Skeletal muscle satellite cell (primary cell): ENCODE measurements around the gene MANEAL.
"Not testable (repeated sequence)": the region's sequence is repeated elsewhere in the genome, so short reads cannot be mapped to it uniquely, and the experiment has no call there.

ENCODE experiments used
- H3K27me3 ChIP-seq: 2 replicates; pipeline ENCODE4 v1.7.0; 2013; ENCODE audit warnings: low read length; ENCODE audit not compliant: control insufficient read depth, insufficient read depth
- H3K36me3 ChIP-seq: 2 replicates; pipeline ENCODE4 v1.7.0; 2013; ENCODE audit warnings: mild to moderate bottlenecking, control low read depth, low read length; ENCODE audit not compliant: insufficient read depth
- H3K4me1 ChIP-seq: 2 replicates; pipeline ENCODE4 v1.7.0; 2013; ENCODE audit warnings: low read length; ENCODE audit not compliant: control insufficient read depth, insufficient read depth
- H3K4me2 ChIP-seq: 2 replicates; pipeline ENCODE4 v1.7.0; 2013; ENCODE audit warnings: mild to moderate bottlenecking, low read length
- H3K4me3 ChIP-seq: 2 replicates; pipeline ENCODE4 v1.7.0; 2013; ENCODE audit warnings: low read length
- H3K9ac ChIP-seq: 2 replicates; pipeline ENCODE4 v1.7.0; 2013; ENCODE audit warnings: mild to moderate bottlenecking, low read depth, low read length, moderate library complexity
- H3K9me3 ChIP-seq: replicated peaks from 2 replicates; pipeline ENCODE4 v1.7.0; 2013; ENCODE audit warnings: mild to moderate bottlenecking, control low read depth, low read length

Gene MANEAL

DNA sequence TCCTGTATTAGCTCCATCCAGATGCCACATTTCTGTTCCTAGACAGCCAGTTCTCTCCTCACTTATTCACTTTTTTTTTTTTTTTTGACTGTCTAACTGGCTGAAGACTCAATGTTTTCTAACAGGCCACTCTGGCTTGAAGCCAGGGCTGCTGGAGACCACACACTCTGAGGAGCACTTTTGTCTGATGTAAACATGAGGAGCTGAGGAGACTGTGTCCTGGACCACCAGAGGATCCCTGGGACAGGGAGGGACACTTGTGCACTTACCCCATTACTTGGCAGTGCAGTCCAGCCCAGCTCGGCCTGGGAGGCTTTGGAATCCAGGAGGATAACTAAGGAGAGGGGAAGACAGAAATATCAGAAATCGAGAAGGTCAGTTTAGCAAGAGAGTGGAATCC lies 31.1 kb upstream of the MANEAL start:
- peaks cover 73% of the 10 kb centered on the region for H3K27me3 ChIP-seq
- no peaks in the 10 kb centered on the region for H3K9me3 ChIP-seq
- H3K4me1 ChIP-seq, result no peaks in the 10 kb centered on the region

DNA sequence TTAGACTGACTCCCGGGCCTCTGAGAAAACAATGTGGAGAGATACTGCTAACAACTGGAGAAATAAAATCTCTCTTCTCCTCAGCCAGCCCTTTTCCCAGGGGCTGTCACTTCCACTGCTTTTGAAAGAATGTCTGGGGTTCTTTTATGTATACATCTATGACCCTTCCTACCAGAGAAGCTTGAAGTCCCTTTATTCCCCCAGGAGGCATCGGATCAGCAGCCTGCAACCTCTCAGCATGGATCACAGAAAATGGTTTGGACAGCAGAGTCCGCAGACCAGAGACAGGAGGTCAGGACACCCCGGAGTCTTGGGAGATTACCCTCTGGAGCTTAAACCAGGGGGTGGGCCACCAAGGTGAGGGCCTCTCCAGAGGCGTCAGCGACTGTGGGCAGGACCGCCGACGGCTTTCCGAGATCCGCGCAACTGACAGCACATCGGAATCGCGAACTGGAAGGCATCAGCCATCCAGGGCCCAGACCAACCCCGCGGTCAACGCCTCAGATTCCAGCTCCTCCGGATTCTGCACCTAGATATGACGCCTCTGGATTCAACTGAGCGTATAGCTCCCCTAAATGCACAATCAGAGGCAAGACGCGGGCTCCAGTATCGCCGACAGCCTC lies 29.7 kb upstream of the MANEAL start:
- Histone ChIP-seq H3K27me3 (peaks cover 70% of the 10 kb centered on the region), H3K36me3 (no peaks in the 10 kb centered on the region), H3K4me3 (no peak overlapping the region), H3K9ac (no peak overlapping the region), H3K4me2 (no peak overlapping the region), H3K9me3 (no peaks in the 10 kb centered on the region), H3K4me1 (no peaks in the 10 kb centered on the region)

More for the DNA sequence above, 31.1 kb upstream of the MANEAL start:
- Histone ChIP-seq H3K4me3 (no peak overlapping the region), H3K4me2 (no peak overlapping the region), H3K36me3 (no peaks in the 10 kb centered on the region), H3K9ac (no peak overlapping the region)

DNA sequence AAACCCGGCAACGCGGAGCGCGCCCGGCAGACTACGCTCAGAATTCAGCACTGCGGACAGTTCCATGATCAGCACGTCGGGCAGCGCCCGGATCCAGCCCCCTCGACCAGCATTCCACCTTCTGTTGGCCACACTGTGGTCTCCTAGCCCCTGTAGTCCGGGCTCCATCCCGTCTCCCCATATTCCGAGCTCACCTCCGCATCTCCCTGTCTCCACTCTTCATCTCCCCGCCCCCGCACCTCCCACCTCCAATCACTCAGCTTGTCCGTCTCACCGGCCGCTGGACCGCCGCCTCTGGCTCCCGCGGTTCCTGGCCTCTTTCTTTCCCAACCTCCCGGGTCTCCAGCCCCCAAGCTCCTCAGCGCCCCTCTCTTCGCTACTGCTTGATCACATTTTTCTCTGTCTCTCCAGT lies 29.2 kb upstream of the MANEAL start:
- H3K27me3 ChIP-seq, result peaks cover 72% of the 10 kb centered on the region

DNA sequence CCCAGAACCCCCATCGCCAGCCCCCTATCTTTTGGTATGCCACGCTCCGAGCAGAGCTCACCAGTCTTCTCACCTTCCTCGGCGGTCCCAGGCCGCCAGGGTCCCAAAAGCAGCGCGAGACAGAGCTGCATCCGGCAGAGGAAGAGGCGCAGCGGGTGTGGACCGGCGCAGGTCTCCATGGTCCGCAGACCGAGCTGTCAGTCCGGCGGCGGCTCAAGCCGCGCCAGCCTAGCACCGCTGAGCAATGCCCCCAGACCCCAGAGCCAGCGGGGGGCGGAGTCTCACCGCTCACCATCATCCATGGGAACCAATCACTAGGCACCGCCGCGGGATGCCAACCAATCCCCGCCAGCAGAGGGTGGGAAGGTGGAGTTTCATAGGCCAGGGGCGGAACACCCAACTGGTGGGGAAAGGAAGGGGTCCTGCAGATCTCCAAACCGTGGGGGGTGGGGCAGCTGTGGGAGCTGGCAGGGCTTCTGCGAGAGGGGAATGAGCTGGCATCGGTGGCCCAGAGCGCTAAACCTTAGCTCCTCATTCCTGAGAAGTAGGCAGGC lies 28.7 kb upstream of the MANEAL start, which contains the start of gene EPHA10:
TSS of gene EPHA10 (minus strand) at position 233 of the 554 bp plus-strand sequence. CDS start at position 179, 54 bp downstream.
- no peak within 1 kb of the TSS for H3K9ac ChIP-seq
- H3K9me3 ChIP-seq, result no peaks in the 10 kb centered on the region
- H3K4me1 ChIP-seq, result no peaks in the 10 kb centered on the region
- peaks cover 73% of the 10 kb centered on the region for H3K27me3 ChIP-seq
- H3K4me3 ChIP-seq, result no peak within 1 kb of the TSS
- H3K4me2 ChIP-seq, result no peak within 1 kb of the TSS
- H3K36me3 ChIP-seq, result no peaks in the 10 kb centered on the region

More for the DNA sequence above, 29.2 kb upstream of the MANEAL start:
- no peak overlapping the region for H3K4me2 ChIP-seq
- H3K9ac ChIP-seq, result no peak overlapping the region
- no peaks in the 10 kb centered on the region for H3K4me1 ChIP-seq
- no peaks in the 10 kb centered on the region for H3K9me3 ChIP-seq
- H3K4me3 ChIP-seq, result no peak overlapping the region
- no peaks in the 10 kb centered on the region for H3K36me3 ChIP-seq

DNA sequence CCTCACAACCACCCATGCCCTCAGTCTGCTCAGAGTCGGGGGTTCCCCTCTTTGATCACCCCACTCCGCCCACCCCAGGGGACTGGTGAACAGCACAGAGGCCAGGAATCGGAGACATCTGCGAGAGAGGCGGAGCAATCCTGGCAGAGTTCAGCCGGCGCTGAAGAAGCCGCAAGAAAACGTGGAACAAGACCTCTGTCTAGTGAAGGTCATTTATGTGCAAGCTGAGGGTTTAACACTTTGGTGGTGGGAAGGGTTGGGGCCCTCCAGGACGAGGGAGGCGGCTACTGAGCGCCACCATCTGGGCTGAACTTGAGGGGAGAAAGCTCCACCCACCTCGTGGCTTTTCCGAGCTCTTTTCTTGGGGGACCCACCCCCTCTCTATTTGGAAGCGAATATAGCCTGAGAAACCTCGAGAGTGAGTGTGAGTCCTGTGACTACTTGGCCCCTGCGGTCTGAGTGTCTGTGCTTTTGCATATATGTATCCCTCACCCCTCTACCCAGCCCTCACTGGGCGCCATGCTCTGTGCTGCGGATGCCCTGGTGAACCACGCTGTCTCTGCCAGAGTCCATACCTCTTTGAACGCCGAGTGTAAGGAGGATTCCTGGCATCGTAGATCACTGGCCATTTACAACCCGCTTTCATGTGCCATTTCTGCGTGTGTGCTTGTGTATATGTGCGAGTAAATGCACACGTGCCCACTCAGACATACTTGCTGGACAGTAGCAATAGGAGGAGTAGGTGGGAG lies 27.6 kb upstream of the MANEAL start:
- Histone ChIP-seq H3K9ac (no peak overlapping the region), H3K36me3 (no peaks in the 10 kb centered on the region), H3K4me1 (no peaks in the 10 kb centered on the region), H3K9me3 (no peaks in the 10 kb centered on the region), H3K4me3 (no peak overlapping the region), H3K27me3 (peaks cover 70% of the 10 kb centered on the region), H3K4me2 (no peak overlapping the region)

DNA sequence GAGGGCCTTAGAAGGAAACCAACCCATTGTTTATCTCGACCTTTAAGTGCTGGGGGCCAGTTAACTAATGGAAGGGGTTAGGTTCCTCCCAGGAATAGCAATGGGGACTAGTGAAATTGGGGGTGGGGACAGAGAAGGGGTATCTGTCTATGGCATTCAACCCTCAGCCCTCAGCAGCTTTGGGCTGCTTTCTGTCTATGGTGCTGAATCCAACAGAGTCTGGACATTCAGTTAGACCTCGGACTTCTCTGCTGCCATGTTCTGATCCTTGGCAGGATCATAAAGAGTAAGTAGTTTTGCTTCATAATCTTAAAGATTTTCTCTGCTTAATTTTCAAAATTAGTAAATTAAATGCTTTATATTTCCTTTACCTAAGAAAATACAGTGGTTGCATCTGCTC lies 26.2 kb upstream of the MANEAL start:
- no peak overlapping the region for H3K4me3 ChIP-seq
- H3K36me3 ChIP-seq, result no peaks in the 10 kb centered on the region
- no peaks in the 10 kb centered on the region for H3K9me3 ChIP-seq
- no peak overlapping the region for H3K9ac ChIP-seq
- H3K27me3 ChIP-seq, result peaks cover 63% of the 10 kb centered on the region
- no peak overlapping the region for H3K4me2 ChIP-seq
- no peaks in the 10 kb centered on the region for H3K4me1 ChIP-seq

DNA sequence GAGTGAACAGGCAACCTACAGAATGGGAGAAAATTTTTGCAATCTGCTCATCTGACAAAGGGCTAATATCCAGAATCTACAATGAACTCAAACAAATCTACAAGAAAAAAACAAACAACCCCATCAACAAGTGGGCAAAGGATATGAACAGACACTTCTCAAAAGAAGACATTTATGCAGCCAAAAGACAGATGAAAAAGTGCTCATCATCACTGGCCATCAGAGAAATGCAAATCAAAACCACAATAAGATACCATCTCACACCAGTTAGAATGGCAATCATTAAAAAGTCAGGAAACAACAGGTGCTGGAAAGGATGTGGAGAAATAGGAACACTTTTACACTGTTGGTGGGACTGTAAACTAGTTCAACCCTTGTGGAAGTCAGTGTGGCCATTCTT lies 22.2 kb upstream of the MANEAL start:
- H3K4me3 ChIP-seq, H3K4me1 ChIP-seq, H3K9me3 ChIP-seq, H3K9ac ChIP-seq, H3K36me3 ChIP-seq, H3K4me2 ChIP-seq: not testable (repeated sequence)
- H3K27me3 ChIP-seq, result peaks cover 25% of the 10 kb centered on the region

DNA sequence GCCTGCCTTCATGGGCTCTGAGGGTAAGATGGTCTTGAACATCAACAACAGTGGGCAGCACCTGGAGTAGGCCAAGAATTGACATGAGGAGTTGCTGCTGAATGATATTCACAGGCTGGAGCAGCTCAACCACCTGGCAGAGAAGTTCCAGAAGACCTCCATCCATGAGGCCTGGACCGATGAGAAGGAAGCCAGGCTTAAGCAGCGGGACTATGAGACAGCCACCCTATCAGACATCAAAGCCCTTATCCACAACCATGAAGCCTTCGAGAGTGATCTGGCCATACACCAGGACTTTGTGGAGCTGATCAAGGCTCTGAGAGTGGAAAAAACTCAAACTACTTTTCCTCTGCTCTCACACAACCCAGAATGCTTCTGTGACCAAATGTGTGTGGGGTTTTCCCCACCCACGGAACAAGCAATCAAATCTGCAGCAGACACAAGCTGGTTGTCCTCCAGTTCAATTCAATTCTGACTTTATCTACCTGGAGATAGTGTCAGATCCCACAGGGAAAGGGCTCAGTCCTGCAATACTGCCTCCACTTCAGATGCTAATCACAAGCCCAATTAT lies 16.6 kb upstream of the MANEAL start:
- Histone ChIP-seq H3K9ac (no peak overlapping the region), H3K4me1 (no peaks in the 10 kb centered on the region), H3K4me3 (no peak overlapping the region), H3K9me3 (no peaks in the 10 kb centered on the region), H3K27me3 (peaks cover 17% of the 10 kb centered on the region), H3K4me2 (no peak overlapping the region), H3K36me3 (no peaks in the 10 kb centered on the region)

DNA sequence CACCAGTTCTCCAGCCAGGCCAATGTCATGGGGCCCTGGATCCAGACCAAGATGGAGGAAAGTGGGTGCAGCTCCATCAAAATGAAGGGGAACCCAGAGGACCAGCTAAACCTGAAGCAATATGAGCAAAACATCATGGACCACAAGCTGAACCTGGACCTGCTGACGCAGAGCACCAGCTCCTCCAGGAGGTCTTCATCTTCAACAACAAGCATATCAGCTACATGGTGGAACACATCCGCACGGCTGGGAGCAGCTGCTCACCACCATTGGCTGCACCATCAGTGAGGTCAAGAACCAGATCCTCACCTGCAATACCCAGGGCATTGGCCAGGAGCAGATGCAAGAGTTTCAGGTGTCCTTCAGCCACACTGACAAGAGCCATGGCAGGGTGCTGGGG lies 15.0 kb upstream of the MANEAL start:
- no peak overlapping the region for H3K4me2 ChIP-seq
- H3K36me3 ChIP-seq, result no peaks in the 10 kb centered on the region
- H3K27me3 ChIP-seq, result peaks cover 17% of the 10 kb centered on the region
- H3K9ac ChIP-seq, result no peak overlapping the region
- no peaks in the 10 kb centered on the region for H3K4me1 ChIP-seq
- no peak overlapping the region for H3K4me3 ChIP-seq
- no peaks in the 10 kb centered on the region for H3K9me3 ChIP-seq

DNA sequence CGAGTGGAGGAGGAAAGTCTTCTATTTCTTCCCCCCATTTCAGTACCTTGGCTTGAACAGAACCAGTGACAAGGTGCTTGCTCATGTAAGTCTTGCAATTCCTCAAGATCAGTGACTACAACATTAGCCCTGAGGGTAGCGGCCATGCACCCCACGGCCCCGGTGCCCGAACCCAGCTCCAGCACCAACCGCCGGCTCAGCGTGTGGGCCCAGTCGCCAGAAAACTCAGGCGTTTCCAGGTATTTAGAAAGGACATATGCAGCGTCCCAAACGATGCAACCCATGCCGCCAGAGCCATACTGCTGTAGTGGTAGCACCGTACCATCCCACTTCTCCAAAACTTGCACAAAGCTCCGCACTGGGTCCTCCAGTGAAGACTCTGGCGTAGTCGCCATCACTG lies 11.2 kb upstream of the MANEAL start:
- no peak overlapping the region for H3K4me3 ChIP-seq
- H3K27me3 ChIP-seq, result peaks cover 16% of the 10 kb centered on the region
- H3K4me2 ChIP-seq, result no peak overlapping the region
- no peaks in the 10 kb centered on the region for H3K36me3 ChIP-seq
- no peak overlapping the region for H3K9ac ChIP-seq
- no peaks in the 10 kb centered on the region for H3K4me1 ChIP-seq
- H3K9me3 ChIP-seq, result no peaks in the 10 kb centered on the region

DNA sequence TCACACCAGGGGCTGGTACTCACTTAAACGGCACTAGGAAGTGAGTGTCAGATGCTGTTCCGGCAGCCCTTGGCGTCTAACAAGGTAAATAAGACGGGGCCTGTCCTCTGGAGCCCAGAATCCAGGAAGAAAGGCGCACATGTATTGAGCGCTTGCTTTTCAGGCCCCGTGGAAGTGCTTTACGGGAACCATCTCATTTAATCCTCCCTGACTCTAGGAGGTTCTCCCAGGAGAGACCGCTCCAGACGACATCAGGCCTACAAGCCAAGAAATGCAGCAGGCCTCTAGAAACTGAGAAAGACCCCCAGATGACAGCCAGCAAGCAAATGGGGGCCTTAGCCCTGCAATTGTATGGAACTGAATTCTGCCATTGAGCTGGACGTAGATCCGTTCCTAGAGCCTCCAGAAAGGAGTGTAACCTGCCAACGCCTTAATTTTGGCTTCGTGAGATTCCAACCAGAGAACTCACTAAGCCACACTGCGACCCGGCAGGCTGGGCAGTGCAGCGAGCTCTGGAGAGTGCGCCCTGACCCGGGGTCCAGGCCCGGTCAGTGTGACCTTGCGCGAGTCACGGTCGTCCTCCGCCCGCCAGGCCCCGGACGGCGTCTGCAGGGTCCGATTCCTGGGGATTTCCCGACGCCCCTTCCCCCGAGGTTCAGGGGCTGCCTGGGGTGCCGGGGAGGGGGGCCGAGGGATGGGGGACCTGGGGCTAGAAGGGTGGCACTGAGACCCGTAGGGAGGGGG lies 532 bp upstream of the MANEAL start:
- no peaks in the 10 kb centered on the region for H3K36me3 ChIP-seq
- no peak overlapping the region for H3K9ac ChIP-seq
- H3K4me2 ChIP-seq, result no peak overlapping the region
- peaks cover 4% of the 10 kb centered on the region for H3K4me1 ChIP-seq
- peaks cover 31% of the 10 kb centered on the region for H3K27me3 ChIP-seq
- no peaks in the 10 kb centered on the region for H3K9me3 ChIP-seq
- no peak overlapping the region for H3K4me3 ChIP-seq
